Hematopoietic multipotent progenitor cell treated with erythropoietin and hydrocortisone succinate and interleukin-3 and kit ligand, for 15 days (in vitro differentiated cells): Measurements from ENCODE around the gene NRROS.
"Not testable (repeated sequence)": the region's sequence is repeated elsewhere in the genome, so short reads cannot be mapped to it uniquely, and the experiment has no call there.

Source experiments
- DNase-seq: peaks from one replicate; pipeline ENCODE4 v3.0.0-alpha.2; 2015; ENCODE audit warnings: low spot score

The NRROS gene

DNA sequence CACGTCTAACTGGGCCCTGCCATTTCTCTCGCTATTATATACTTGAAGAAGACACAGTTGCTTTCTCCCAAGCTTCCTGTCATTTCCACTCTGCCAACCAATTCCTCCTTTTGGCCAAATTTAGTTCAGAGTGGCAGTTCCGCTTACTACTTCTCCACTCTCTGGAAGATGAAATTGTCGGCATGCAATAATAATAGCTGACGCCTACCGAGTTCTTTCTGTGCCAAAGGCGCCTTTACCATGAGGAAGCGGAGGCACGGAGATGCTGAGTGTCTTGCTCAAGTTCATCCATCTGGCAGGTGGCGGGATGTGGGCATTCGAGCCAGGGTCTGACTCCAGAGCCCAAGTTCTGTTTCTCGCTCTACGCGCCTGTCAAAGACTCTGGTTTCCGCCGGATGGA is 14.6 kb upstream of the NRROS start:
- no peak for DNase-seq

DNA sequence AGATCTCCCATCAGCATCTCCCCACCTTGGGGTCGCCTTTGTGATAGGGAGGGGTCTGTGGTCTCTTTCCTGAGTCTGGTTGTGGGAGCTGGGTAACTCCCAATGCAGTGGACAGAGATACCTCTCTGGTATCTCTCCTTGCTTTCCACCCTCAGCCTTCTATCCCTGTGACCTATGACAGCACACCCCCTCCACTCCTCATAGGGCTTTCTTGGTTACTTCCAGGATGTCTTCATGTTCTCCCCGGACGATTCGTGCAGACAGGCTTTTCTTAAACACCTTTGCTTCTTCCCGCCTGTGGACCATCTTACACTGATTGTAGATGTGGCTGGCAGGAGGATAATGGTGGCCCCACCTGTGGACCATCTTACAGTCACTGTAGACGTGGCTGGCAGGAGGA is 14.2 kb upstream of the NRROS start:
- no peak for DNase-seq

DNA sequence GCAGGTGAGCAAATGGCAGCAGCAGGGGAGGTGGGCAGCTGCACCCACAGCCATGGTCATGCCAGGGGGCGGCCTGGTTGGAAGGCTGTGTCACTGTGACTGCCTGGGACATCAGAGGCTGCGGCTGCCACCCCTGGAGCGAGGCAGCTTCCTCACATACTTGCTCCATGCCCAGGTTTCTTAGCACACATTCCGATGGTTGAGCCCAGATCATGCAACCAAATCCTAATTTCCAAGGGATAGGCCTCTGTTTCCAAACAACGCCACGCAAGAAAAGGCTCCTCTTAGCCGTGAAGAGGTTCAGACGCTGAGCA is 11.6 kb upstream of the NRROS start:
- DNase-seq: no peak

DNA sequence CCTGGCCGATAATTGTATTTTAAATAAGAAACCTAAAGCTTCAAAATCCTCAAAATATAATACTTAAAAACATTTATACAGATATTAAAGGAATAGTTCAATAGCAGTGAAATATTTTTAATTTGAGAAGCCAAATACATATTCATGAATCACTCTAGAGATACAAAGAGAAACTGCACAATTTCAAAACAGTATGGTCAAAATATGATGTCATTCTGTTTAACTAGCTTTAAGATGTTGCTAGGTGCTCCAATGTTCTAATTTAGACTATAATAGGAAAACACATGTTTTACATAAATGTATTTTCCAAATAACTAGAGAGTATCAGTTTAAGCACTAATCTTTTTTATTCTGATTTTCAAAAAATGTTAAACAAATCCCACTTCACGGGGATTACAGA is 10.3 kb upstream of the NRROS start:
- DNase-seq: no peak

DNA sequence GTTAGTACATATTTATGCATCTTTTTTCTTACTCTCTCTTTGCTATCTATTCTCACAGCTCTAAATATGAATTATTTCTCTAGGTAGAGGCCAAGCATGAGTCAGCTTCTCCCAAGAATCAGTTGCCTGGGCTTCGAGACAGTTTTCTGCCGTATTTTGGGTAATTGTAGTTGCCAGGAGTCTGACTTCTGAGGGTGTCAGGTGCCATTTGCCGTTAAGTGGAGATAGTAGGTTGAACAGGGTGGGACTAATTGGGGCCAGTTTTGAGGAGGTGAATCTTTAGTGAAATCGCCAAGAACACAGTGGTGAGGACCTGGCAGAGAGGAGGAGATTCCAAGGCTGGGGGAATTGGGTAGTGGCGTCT is 7.8 kb upstream of the NRROS start:
- DNase-seq: peak; percentile 58

DNA sequence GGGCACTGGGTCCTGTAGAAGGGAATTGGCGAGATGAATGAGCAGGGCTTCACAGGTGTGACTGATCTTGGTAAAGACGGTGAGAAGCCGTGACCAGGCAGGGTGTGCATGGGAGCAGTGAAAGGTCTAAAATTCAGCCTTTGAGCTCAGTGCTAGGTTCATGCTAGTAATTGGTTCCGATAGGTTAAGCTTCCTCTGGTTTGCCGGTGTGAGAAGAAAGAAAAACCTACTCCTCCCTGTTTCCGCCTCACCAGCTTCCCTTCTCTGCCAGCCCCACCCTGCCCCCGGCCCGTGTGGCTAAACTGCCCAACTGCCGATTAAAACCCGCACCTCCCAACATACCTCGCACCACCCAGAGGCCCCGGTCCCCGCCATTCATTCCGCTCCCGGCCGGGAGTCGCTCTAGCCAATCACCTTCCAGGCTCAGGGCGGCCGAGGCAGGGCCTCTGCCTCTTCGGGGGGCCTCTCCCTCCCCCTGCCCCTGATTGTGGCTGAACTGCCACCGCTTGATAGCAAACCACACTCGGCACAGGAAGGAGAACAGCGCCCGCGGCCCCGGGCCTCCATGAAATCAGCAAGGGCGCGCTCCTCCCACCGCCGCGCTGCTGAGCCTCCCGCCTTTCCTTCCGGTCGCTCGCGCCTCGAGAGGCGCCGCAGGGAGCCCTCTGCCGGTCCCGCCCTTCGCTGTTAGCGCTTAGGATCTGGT is 7.3 kb upstream of the NRROS start:
- DNase-seq: peak; percentile 82

DNA sequence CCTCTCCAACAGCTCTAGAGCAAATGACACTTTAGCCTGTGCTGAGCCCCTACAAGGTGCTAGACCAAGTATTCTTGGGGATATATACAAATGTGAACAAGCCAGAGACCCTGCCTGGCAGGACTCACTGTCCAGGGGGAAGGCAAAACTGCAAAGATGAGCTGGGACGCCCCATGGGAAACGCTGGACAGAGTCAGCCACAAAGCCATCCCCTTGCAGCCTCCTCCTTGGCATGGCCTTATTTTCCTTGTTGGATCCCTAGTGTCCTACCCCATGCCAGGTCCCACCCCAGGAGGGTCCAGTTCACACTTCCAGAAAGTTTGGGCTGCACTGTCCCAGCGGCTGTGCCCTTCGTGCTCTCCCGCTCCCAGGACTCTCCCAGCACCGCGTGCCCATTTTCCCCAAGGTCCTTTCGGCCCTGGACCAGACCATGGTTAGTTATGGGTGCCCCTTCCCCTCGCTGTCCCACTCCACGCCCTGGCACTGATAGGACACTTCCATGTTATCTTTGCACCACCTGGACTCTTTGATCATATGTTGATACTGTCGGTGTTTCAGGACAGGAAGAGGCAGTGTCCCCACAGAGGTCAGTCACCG is 5.8 kb upstream of the NRROS start:
- no peak for DNase-seq

DNA sequence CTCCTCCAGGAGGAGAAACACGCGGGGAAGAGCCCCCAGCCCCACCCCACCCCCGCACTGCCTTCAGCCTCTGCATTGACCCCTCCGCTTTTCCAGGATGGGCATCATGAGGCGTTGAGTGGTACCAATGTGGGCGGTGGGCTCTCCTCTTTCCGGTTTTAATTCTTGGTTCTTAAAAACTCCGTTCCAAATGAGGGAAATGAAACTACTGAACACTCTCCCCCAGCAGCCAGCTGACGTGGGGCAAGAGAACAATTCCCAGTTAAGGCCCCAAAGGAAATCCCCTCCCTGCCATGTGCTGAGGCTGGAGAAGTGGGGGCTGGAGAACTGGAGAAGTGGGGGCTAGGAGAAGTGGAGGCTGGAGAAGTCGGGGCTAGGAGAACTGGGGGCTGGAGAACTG is 5.3 kb upstream of the NRROS start:
- no peak for DNase-seq

DNA sequence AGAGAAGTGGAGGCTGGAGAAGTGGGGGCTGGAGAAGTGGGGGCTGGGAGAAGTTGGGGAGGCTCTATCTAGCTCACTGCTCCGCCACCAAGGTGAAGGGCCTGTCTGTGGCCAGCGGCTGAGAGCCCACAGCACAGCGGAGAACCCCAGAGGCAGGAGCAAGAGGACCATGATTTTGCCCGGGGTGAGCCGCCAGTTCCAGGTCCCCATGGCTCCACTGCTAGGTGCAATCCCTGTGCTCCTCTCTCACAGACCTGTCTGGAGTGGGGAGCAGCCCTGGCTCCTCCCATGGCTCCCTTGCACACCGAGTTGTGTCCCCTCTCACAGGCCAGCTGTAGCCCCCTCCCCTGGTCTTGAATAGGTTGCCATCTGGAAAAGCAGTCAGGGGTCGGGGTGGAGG is 4.7 kb upstream of the NRROS start:
- DNase-seq: no peak

DNA sequence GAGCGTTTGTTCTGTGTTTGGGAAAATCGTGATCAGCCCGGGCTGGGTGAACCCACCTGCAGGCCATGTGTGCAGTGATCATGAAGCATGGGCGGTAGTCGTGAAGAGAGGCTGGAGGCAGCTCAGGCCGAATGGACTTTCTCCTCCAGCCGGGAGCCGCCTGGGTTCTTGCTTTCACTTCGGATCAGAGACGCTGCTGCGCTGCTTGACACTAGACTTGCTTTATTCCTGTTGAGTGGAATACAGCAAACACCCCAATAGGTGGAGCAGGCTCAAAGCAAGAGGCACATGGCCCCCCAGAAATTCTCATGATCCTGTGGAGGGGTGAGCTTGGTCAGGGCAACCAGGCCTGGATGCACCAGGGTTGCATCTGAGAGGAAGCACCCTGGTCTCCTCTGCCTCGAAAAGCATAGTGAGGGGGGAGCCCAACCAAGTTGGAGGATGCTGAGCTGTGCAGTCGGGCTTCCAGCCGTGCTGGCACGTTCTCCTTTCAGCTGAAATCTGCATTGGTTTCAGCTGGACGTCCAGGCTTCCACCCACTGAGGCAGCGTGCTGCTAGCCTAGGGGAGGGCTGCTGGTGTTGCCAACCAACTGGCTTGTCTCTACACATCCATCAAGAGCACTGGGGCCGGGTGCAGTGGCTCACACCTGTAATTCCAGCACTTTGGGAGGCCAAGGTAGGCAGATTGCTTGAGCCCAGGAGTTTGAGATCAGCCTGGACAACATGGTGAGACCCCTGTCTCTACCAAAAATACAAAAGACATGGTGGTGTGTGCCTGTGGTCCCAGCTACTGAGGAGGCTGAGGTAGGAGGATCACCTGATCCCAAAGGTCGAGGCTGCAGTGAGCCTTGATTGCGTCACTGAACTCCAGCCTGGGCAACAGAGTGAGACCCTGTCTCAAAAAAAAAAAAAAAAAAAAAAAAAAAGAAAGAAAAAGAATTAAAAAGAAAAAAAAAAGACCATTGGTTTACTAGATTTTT is 2.8 kb upstream of the NRROS start:
- DNase-seq: no peak

DNA sequence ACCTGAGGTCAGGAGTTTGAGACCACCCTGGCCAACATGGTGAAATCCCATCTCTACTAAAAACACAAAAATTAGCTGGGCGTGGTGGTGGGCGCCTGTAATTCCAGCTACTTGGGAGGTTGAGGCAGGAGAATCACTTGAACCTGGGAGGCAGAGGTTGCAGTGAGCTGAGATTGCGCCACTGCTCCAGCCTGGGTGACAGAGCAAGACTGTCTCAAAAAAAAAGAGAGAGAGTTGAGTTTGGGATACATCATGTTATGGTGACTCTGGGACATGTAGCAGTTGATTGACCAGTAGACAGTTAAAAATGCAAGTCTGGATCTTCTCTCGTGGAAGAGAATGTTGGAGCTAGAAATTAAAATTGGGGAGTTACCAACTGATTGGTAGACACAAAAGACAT is 1.6 kb upstream of the NRROS start:
- not testable (repeated sequence) for DNase-seq

DNA sequence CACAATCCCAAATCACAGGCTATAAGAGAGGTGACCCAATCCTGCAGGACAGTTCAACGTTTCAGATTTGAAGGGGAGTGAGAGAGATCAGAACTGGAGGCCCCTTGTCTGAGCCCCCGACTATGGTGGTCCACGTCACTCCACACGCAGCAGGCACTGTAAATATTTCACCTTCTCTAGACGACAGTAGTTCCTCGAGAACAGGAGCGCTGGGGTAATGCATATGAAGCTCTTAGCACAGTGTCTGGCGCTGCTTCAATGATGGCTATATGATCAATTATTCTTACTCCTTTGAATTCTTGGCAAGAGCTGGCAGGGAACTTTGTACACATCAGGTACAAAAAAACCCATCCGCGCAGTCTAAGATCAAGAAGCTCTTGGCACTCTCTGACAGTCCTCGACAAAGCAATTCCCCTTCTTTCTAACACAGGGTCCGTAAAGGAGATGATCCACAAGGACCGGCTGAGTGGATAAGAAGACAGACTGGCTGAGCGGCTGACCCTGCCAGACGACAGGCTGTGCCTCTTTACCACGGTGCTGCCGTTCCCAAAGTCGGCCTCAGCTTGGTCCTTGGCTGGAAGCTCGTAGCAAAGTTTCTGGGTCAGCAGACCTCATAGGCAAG is 522 bp upstream of the NRROS start:
- DNase-seq: no peak

DNA sequence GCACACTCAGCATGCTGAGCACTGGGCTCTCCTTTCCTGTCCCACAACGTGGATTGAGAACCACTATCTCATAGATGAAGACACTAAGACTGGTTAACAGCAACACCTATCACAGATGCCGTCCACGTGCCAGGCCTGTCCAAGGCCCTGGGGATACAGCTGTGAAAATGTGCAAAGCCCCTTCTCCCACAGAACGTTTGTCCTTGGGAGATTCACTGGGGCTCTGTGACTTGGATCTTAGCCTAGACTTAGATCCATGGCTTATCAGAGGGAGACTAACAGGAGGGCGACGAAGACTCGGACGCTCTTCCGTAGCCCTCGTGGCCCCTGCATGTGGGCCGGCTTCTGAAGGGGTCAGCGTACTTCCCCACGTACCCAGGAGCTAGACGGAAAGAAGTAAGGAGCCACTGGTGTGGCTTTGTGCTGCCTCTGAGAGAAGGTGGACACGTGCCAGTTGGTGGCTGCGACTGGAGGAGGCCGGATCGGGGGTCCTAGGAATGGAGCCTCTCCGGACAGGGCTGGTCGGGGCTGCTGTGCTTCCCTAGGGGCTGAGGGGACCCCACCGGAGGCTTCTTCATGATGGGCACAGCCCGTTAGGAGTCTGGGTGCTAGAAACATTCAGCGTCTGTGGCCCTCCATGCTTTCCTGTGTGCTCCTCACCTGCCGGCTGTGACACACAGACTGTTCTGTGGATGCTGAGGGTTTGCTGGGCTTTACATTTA is 964 bp downstream of the NRROS start:
- DNase-seq: no peak

DNA sequence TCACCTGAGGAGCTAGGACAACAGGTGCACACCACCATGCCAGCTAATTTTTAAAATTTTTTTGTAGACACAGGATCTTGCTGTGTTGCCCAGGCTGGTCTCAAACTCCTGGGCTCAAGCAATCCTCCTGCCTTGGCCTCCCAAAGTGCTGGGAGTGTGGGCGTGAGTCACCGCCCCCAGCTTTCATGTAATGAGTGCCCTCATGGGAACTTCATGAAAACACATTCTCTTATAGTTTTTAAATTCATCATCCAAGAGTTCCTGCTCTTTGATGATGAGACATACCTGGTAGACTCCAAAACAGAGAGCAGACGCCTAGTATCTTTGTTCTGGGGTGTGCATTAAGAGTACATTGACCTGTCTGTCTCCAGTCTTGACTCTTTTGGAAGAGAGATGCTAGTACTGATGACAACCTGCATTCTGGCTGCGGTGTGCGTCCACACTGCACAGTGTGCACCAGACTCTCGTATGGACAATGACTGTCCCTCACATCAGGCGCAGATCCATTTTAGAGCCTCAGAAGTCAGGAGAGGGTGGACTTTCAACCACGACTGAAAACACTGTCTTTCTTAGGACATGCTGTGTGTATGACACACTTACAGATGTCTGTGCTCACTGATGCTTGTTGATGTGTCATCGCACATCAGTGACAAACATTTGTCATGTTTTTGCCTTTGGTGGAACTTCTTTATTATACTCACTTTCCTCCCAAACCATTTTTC is 2.0 kb downstream of the NRROS start:
- DNase-seq: peak; percentile 42

DNA sequence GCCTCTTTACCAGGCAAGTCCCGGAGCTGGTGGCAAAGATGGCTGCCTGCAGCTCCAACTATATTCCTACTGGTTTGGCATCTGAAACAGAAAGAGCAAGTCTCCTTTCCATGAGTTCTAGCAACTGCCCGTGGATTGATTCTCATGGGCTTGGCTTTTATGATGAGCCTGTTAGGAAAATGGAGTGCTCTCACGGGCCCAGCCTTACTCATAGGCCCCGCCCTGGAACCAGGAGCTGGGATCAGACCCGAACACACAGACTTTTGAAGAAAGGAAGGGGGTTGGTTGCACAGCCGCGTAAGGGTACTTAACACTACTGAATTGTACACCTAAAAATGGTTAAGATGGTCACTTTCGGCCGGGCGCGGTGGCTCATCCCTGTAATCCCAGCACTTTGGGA is 2.9 kb downstream of the NRROS start:
- DNase-seq: peak; percentile 33

DNA sequence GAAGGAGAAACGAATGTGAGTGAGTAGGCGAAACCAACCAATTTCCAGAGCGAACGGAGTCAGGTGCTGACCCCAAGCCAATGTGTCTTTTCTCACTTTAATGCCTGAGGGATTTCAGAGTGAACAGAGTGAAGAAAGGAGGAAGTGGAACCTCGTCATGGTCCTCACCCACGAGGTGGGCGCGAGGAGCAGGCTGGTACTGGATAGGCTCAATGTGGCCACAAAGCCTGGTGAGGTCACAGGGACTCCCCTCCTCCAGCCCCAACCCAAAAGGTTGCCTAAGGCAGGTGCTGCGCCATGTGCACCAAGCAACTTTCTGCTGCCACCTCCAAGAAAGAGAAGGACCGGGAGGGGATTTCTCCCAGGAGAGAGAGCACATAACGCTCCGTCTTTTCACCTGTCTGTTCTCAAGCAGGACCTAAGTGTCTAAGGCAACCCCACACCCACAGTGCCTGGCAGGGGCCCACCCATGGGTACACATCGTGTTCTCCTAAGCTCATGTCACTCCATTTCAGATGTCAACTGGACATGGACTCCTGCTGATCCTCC is 3.8 kb downstream of the NRROS start:
- no peak for DNase-seq

DNA sequence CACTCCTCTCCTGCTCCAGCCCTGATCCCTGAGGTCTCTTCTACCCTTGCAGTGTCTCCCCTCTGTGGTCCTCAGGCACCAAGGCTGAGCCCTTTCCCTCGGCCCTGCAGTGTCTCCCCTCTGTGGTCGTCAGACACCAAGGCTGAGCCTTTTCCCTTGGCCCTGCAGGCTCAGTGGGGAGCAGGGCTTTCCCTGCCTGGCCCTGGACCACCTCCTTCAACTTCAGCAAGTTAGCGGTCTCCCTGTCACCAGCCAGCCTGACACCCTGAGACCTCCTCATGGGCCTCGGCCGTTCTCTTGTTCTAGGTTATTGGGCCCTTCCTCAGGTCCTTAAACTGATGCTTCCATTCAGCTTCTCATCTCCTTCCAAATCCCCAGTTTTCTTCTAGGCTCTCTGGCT is 4.3 kb downstream of the NRROS start:
- DNase-seq: no peak

DNA sequence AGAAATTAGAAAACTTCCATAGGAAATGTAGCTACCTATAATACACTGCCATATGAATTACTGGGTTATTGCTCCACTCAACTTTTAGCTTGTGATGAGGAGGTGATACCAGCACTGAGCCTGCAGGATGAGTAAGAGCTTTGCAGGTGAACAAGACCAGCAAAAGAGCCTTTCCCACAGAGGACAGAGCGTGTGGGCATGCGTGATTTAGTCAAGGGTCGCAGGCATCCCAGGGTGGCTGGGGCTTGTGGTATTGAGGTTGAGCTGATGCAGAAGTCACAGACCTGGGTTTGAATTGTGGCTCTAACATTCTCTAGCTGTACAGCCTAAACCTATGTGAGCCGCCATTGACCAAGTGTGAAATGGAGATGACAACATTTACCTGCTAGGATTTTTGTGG is 5.6 kb downstream of the NRROS start:
- no peak for DNase-seq

DNA sequence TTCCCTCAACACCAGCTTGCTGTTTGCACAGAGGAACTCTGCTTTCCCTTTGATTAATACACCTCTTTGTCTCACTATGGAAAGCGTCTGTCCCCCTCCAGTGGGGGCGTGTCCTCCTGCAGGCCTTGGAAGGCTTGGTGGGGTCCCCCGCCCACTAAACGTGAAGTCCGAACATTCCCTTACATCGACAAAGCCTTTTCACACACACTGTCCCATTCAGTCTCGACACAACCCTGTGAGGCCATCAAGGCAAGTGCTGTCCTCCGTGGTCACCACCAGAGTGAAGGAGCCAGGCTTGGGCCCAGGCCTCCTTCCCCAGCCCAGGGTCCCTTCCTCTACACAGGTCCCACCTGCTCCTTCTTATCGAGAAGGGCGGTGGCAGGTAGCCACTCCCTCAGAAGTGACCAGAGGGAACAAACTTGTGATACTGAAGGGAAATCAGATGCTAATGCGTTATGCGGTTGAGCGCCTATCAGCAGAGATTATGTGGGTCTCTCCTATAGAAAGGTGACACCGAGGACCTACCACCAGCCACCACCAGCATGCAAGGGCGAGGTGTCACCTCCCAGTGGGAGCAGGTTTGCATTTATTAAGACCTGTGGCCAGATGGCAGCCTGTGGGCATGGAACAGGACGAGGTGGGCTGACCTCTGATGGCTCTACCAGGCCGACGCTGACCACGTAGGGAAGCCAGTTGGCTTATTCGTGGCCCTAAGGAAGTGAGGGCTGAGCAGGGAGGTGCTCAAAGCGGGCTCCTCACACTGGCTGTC is 6.6 kb downstream of the NRROS start:
- no peak for DNase-seq

DNA sequence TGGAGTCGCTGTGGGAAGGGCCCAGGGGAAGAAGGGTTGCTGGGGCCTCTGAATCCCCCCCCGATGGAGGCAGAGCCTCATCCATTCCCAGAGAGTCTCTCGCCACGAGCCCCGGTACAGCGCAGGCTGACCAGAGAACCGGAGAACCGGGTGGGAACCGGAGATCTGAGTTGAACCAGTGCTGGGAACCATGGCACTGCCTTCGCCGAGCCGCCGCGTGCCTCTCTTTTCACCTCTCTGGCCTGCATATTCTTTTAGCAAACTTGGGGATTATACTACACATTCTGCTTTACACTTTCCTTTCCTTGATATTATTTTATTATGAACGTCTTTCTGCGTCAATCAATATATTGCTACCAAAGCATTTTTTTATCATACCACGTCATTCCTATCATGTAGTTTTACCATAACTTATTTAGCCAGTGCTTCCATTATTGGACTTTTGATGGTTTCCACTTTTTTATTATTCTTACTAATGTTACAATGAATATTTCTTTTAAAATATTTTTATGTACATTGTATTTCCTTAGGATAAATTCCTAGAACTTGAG is 7.2 kb downstream of the NRROS start:
- no peak for DNase-seq
